Common myeloid progenitor, CD34-positive (primary cell): ENCODE measurements around the gene GABRG3.

Experiments
- CTCF ChIA-PET: fragments of 350-600 bp; sonication (Branson Sonifier 250); formaldehyde crosslinking; loops from one replicate; lab custom pipeline; 2021; ENCODE audit warnings: antibody characterized with exemption; lab: Charles Lee
- POLR2A ChIA-PET: fragments of 350-600 bp; sonication (Branson Sonifier 250); formaldehyde crosslinking; loops from one replicate; lab custom pipeline; 2021; ENCODE audit warnings: antibody characterized with exemption; lab: Charles Lee
- DNase-seq, 3 donors: peaks; one replicate each; pipeline versions ENCODE4 v3.0.0 to v3.0.0-alpha.2; 2013
- H3K27ac ChIP-seq, 2 experiments: 1 replicate in 1 of 2; 2 replicates in 1 of 2; pipeline ENCODE4 v1.7.0; 2013; ENCODE audit warnings: inconsistent platforms in 2 of 2, low read length in 2 of 2, mild to moderate bottlenecking in 2 of 2, low read depth in 1 of 2, moderate library complexity in 1 of 2; ENCODE audit not compliant: severe bottlenecking in 2 of 2, insufficient read depth in 1 of 2, poor library complexity in 1 of 2
- H3K27me3 ChIP-seq, 5 experiments: replicated peaks in 2 of 5; 1 replicate in 3 of 5; 2 replicates in 2 of 5; pipeline versions ENCODE4 v1.6.1 to v1.7.0; 2013; ENCODE audit warnings: low read length in 4 of 5, mild to moderate bottlenecking in 2 of 5, moderate library complexity in 2 of 5, inconsistent platforms in 1 of 5; ENCODE audit not compliant: insufficient read depth in 5 of 5, control insufficient read depth in 4 of 5
- H3K36me3 ChIP-seq, 4 experiments: 1 replicate in 2 of 4; 2 replicates in 2 of 4; pipeline versions ENCODE4 v1.6.1 to v1.7.0; 2013; ENCODE audit warnings: low read length in 3 of 4, control low read depth in 1 of 4, mild to moderate bottlenecking in 1 of 4; ENCODE audit not compliant: control insufficient read depth in 4 of 4, insufficient read depth in 4 of 4
- H3K4me1 ChIP-seq, 4 experiments: 1 replicate in 3 of 4; 2 replicates in 1 of 4; pipeline versions ENCODE4 v1.6.1 to v1.7.1; 2013; ENCODE audit warnings: low read length in 3 of 4, mild to moderate bottlenecking in 3 of 4, control low read depth in 1 of 4, inconsistent platforms in 1 of 4, moderate library complexity in 1 of 4; ENCODE audit not compliant: control insufficient read depth in 4 of 4, insufficient read depth in 4 of 4; ENCODE audit errors: control extremely low read depth in 1 of 4
- H3K4me3 ChIP-seq, 7 experiments: 1 replicate in 4 of 7; 2 replicates in 3 of 7; pipeline versions ENCODE4 v1.5.1 to v1.7.0; 2013; ENCODE audit warnings: mild to moderate bottlenecking in 7 of 7, low read length in 6 of 7, moderate library complexity in 6 of 7, inconsistent platforms in 2 of 7, low read depth in 2 of 7, control low read depth in 1 of 7; ENCODE audit not compliant: insufficient read depth in 4 of 7, control insufficient read depth in 1 of 7; ENCODE audit errors: extremely low read depth in 1 of 7
- H3K9me3 ChIP-seq, 5 experiments: 1 replicate in 4 of 5; 2 replicates in 1 of 5; pipeline versions ENCODE4 v1.6.1 to v1.7.1; 2013; ENCODE audit warnings: low read length in 4 of 5, mild to moderate bottlenecking in 2 of 5, inconsistent platforms in 1 of 5, low read depth in 1 of 5, moderate library complexity in 1 of 5; ENCODE audit not compliant: control insufficient read depth in 4 of 5, insufficient read depth in 2 of 5; ENCODE audit errors: control extremely low read depth in 1 of 5
- WGBS: methylation state at CpG from one replicate; pipeline ENCODE4 v1.1.5; 2013; ENCODE audit not compliant: insufficient coverage; 5-methylcytosine and 5-hydroxymethylcytosine counted together

The GABRG3 gene

DNA sequence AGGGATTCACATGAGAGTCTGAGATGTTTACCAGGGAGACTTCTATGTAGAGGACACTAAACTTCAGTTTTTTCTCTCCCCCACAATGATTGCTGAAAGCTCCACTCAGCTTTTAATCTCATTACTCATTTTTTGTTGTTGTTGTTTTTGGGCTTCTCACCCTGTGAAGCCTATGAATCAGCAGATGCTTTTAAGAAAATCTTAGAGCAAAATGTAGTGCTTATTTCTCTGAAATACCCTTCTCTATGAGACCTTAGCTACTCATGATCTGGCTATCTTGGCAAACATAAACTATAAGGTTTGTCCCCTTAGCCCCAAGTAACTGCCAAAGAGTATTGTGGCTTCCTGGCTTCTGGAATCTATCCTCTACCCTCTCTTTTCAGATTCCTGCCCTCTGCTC lies 590.8 kb downstream of the GABRG3 start:
- CTCF ChIA-PET: no interaction called here
- no peaks in the 10 kb centered on the region for H3K36me3 ChIP-seq
- DNase-seq: no peak
- no peak overlapping the region for H3K4me3 ChIP-seq
- POLR2A ChIA-PET: no interaction called here
- H3K4me1 ChIP-seq: no peaks in the 10 kb centered on the region
- H3K27me3 ChIP-seq: no peaks in the 10 kb centered on the region
- H3K27ac ChIP-seq: no peak overlapping the region
- peaks cover 0 to 4% (median 0%) of the 10 kb centered on the region in 5 experiments for H3K9me3 ChIP-seq

DNA sequence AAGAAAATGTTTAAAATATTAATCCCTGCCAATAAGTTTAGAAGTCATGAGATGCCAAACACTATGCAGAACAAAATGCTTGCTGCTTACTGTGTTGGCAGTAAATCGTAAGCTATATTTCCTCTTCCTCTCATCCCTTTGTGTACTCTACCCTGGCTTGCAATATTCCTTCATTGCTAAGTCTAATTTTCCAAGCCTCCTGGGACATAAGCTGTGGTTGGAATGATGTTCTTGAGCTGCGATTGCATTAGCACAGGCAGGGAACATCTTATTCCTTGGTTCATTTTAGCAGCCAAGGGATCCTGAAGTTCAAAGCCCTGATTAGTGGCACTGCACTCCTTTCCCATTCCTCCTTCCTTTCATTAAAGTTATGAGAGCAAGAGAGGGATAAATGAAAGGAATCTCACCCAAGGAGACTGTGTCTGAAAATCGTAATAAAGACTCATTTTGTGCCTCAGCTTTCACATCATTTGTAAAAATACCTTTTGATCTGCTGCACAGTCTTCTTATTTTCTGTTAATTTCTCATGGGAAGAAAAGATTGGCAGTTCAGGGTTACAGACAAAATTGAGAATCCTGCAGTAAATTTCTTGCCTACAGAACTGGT lies 592.9 kb downstream of the GABRG3 start:
- no peak overlapping the region for H3K4me3 ChIP-seq
- H3K9me3 ChIP-seq: peaks cover 0 to 4% (median 0%) of the 10 kb centered on the region in 5 experiments
- DNase-seq: no peak
- no peaks in the 10 kb centered on the region for H3K36me3 ChIP-seq
- H3K27ac ChIP-seq: no peak overlapping the region
- no peaks in the 10 kb centered on the region for H3K27me3 ChIP-seq
- POLR2A ChIA-PET: interaction anchor here (0.6 kb wide), 1 partner anchor 63 kb away, joined by 5 read pairs; no protein-coding TSS in a partner anchor
- 100% methylated on average over 1 of the region's 3 CpGs for WGBS
- H3K4me1 ChIP-seq: no peaks in the 10 kb centered on the region
- CTCF ChIA-PET: no interaction called here

DNA sequence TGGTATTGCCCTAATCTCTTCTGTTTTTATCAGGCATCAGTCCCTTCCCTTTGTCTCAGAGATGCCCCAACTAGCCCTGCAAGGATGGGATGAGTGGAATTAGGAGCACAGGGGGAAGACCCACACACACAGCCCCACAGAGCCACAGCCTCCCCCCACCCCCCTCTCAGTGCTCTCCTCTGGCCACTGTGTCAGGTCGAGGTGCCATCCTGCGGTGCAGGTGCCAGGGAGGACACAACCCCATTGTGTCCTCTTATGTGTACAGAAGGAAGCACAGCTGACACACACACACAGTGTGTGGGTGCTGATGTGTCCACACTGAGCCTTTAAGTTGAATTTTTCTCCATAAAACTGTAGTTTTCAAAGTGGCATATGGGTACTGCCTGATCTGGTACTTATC lies 593.7 kb downstream of the GABRG3 start:
- ChIA-PET CTCF (no interaction called here), POLR2A (no interaction called here)
- no peak for DNase-seq
- Histone ChIP-seq H3K27me3 (no peaks in the 10 kb centered on the region), H3K27ac (no peak overlapping the region), H3K9me3 (peaks cover 0 to 2% (median 0%) of the 10 kb centered on the region in 5 experiments), H3K36me3 (no peaks in the 10 kb centered on the region), H3K4me3 (no peak overlapping the region), H3K4me1 (no peaks in the 10 kb centered on the region)
- 100% methylated on average over 1 of the region's 2 CpGs for WGBS

DNA sequence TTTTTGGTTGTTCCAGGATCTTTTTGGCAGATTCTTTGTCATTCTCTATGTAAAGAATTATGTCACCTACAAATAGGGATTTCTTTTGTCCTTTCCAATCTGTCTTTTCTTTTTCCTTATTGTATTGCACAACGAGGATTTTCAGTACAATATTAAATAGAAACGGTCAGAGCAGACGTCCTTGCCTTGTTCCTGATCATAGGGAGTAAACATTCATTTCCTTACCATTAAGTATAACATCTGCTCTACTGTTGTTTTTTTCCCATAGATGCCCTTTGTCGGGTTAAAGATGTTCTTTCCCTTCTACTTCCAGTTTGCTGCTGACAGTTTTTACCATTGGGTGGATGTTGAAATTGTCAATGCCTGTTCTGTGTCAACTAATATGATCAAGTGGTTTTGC lies 599.8 kb downstream of the GABRG3 start:
- H3K9me3 ChIP-seq: peaks cover 0 to 3% (median 0%) of the 10 kb centered on the region in 5 experiments
- H3K4me1 ChIP-seq: no peaks in the 10 kb centered on the region
- WGBS: no CpG with 5 or more reads among the region's 4 CpGs
- no peak overlapping the region for H3K4me3 ChIP-seq
- H3K27me3 ChIP-seq: no peaks in the 10 kb centered on the region
- no peaks in the 10 kb centered on the region for H3K36me3 ChIP-seq
- CTCF ChIA-PET: no interaction called here
- no peak overlapping the region for H3K27ac ChIP-seq
- POLR2A ChIA-PET: no interaction called here
- DNase-seq: no peak

DNA sequence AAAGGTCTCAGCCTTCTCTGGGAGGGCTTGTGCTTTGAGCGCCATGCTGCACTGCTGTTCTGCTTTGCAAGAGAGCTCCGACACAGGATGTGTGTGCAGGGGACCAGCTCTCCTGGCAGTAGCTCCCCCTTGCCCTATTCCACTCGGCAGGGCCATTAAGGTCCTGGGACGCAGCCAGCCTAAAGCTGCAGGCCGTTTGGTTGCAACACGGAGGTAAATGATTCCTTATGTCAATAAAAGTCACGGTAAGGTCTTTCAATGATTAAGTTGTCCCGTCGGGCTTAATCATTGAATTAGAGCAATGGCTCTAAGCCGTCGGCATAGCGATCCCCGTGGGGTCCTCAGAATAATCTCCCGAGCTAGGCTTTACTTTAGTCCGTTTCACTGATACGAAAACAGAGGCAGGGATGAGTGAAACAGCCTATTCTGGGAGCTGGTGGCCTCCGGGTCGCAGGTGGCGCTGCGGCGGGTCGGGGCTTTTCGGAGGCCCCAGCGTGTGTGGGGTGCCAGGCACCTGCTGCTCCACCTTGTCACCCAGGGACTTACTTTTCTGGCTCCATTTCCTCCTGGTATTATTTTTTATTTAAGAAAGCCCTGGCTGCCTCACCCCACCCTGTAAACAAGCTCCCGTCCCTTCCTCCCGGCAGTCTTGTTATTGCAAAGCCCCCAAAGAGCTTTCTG lies 603.0 kb downstream of the GABRG3 start:
- Histone ChIP-seq H3K9me3 (peaks cover 0 to 5% (median 1%) of the 10 kb centered on the region in 5 experiments), H3K4me1 (no peaks in the 10 kb centered on the region), H3K36me3 (no peaks in the 10 kb centered on the region), H3K4me3 (no peak overlapping the region), H3K27me3 (no peaks in the 10 kb centered on the region), H3K27ac (no peak overlapping the region)
- whole genome bisulfite sequencing: 95% methylated on average over 26 of the region's 26 CpGs
- POLR2A ChIA-PET: no interaction called here
- CTCF ChIA-PET: no interaction called here
- DNase-seq: no peak

DNA sequence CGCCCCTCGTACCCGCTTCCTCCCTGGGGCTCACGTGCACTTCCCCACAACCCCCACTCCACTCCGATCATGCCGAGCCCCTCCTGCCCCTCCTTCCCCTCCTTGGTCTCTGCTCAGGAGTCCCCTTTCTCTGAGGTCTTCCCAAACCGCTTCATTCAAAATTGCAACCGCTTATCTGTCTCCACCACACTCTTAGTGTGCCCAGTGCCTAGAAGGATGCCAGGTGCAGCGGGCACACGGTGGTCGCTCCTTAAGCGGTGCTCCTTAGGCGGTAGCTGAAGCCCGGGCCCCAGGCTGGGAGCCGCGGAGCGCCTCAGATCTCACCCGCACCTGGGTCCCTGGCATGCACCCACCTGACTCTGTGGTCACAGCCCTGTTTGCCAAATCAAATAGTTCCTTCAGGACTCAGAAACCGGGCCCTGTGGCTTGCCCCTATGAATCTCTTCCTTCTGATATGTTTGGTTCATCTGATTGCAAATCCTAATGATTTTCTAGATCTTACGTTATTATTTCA lies 603.6 kb downstream of the GABRG3 start:
- Histone ChIP-seq H3K27ac (no peak overlapping the region), H3K36me3 (no peaks in the 10 kb centered on the region), H3K4me3 (no peak overlapping the region), H3K27me3 (no peaks in the 10 kb centered on the region), H3K9me3 (peaks cover 0 to 5% (median 3%) of the 10 kb centered on the region in 5 experiments), H3K4me1 (no peaks in the 10 kb centered on the region)
- 90% methylated on average over 18 of the region's 20 CpGs for WGBS
- DNase-seq: no peak
- POLR2A ChIA-PET: no interaction called here
- CTCF ChIA-PET: no interaction called here

DNA sequence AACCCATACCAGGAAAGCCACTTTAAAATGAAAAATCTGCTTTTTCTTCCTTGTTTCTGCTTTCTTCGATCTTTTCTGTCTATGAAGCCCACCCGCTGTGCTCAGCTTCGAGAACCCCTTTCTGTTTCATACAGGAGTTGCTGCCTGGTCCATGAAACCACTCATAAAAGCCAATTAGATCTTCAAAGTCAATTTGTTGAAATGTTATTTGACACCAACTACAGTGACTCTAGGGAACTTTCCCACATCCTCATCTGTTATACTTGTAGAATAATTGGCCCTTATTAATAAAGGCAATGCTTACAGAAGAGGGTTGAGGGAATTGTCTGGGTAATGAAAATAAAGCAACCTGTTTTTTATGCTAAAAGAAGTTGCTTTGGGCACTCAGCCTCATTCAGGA lies 604.5 kb downstream of the GABRG3 start:
- no peak overlapping the region for H3K4me3 ChIP-seq
- WGBS: 89% methylated on average over 3 of the region's 3 CpGs
- POLR2A ChIA-PET: no interaction called here
- H3K4me1 ChIP-seq: no peaks in the 10 kb centered on the region
- DNase-seq: no peak
- no peak overlapping the region for H3K27ac ChIP-seq
- no peaks in the 10 kb centered on the region for H3K27me3 ChIP-seq
- CTCF ChIA-PET: no interaction called here
- H3K9me3 ChIP-seq: peaks cover 0 to 5% (median 3%) of the 10 kb centered on the region in 5 experiments
- no peaks in the 10 kb centered on the region for H3K36me3 ChIP-seq
